ENCODE measurements around the gene SUMO3.
A peak's percentile ranks its signal among the peaks of the same experiment; 100 is the strongest.

Gene SUMO3

DNA sequence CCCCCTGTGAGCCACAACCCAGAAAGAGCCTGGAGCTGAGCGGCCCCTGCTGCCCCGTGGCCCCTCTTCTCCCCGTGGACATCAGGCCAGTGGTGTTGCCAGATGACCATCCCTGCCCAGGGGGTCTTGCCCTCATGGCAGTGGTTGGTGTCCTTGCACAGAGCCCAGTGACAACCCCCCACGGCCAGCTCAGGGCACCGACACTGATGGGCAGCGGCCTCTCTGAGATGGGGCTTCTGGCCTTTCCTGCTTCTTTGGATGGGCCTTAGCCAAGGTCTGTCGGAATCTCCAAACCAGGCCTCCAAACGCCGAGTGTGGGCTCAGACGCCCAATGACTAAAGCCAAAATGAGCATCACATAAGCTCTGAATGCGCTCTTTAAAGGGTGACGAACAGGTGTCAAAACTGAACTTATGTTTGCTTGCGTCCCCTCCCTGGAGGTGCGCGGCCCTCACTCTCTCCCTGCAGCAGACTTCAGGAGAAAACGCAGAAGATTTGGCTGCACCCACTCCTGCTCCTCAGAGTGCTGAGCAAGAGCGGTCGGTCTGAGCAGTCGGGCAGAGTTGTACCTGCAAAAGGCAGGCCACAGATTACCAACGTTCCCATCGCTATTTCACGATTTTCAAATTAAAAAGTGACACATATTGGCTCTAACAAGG, 58.1 kb downstream of the SUMO3 start:
- peaks cover 7% of the 10 kb centered on the region for H3K79me1 ChIP-seq (ENCODE audit: low read depth, low read length)
- peak overlapping the region; percentile 57 for H3K18ac ChIP-seq (ENCODE audit: low read length)
- peak overlapping the region; percentile 70 for H2AK5ac ChIP-seq (ENCODE audit: low read depth, low read length)
- no peak overlapping the region for H2BK120ac ChIP-seq (ENCODE audit: low read depth, low read length)
- no peak overlapping the region for H4K91ac ChIP-seq (ENCODE audit: low read depth, low read length, poor library complexity)
- H2BK5ac ChIP-seq (ENCODE audit: low read length): peak overlapping the region; percentile 75
- peaks cover 0 to 4% of the 10 kb centered on the region in 2 donors for H3K9me3 ChIP-seq (replicated peaks in 1 of 2; ENCODE audit: control insufficient read depth in 2 of 2, insufficient read depth in 1 of 2, low read depth in 1 of 2, low read length in 2 of 2)
- no peak overlapping the region for H3K4ac ChIP-seq (ENCODE audit: low read length)
- H2BK15ac ChIP-seq (ENCODE audit: low read length): no peak overlapping the region
- H3K27ac ChIP-seq (replicated peaks; ENCODE audit: low read length): no peak overlapping the region
- DNase-seq (ENCODE audit: low spot score): no peak
- peaks cover 0 to 3% of the 10 kb centered on the region in 2 donors for H3K4me1 ChIP-seq (ENCODE audit: control insufficient read depth in 2 of 2, insufficient read depth in 1 of 2, low read depth in 1 of 2, low read length in 2 of 2)
- no CpG with 5 or more reads among the region's 22 CpGs for WGBS, 2 donors (ENCODE audit: extremely low coverage in 2 of 2, insufficient read length in 2 of 2, insufficient replicate concordance in 1 of 2)
- H4K8ac ChIP-seq (ENCODE audit: low read depth, low read length): peak overlapping the region; percentile 43
- H3K4me2 ChIP-seq (ENCODE audit: insufficient read depth, low read length, poor library complexity, severe bottlenecking): no peak overlapping the region
- H3K36me3 ChIP-seq (replicated peaks in 1 of 2; ENCODE audit: control insufficient read depth in 2 of 2, insufficient read depth in 2 of 2, low read length in 2 of 2): no peaks in the 10 kb centered on the region
- peak overlapping the region; percentile 58 for H2BK12ac ChIP-seq (ENCODE audit: low read length)
- peak overlapping the region; percentile 55 for H3K23ac ChIP-seq (ENCODE audit: low read depth, low read length, poor library complexity)
- H3K14ac ChIP-seq (ENCODE audit: low read length): peak overlapping the region; percentile 71
- H3K4me3 ChIP-seq (ENCODE audit: low read length in 2 of 2): no peak overlapping the region
- no peaks in the 10 kb centered on the region for H3K27me3 ChIP-seq (ENCODE audit: control insufficient read depth in 3 of 3, insufficient read depth in 3 of 3, low read depth in 1 of 3, low read length in 3 of 3)
- H3K9ac ChIP-seq (ENCODE audit: low read depth, low read length, poor library complexity): no peak overlapping the region
- no peak overlapping the region for H2AFZ ChIP-seq (ENCODE audit: low read length)

DNA sequence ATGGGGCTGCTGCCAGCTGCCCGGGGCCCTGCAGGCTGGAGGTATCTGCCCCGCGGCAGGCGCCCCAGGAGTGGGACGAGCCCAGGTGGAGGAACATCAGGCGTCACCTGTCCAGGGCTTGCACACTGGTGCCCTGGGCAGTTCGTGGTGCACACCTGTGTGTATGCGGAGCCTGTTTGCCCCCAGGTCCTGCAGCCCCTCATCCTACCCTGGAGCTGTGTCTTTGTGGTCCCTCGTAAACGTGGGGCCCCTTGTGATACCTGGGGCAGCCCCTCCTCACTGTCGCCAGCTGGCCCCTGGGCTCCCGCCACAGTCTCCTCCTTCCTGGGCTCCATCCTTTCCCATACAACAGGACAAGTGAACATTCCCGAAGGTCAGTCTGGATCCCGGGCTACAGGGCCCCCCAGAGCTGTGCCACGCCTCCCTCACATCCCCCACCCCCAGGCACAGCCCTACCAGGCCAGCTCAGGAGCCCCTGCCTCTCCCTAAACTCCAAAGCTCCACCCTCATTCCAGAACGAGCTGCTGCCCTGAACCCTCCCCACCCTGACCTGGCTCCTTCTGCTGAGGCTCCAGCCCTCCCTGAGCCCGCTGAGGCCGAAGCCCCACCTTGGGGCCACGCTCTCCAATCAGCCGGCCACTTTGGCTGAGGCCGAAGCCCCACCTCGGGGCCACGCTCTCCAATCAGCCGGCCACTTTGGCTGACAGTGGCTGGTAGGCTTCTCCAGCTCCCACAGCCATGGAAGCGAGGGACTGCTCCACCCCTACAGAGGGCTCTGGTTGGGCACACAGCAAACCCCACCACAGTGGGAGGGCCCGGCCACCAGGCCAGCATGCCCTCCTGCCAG, 58.9 kb downstream of the SUMO3 start:
- Histone ChIP-seq H3K4me2 (ENCODE audit: insufficient read depth, low read length, poor library complexity, severe bottlenecking) (no peak overlapping the region), H3K9me3 (replicated peaks in 1 of 2; ENCODE audit: control insufficient read depth in 2 of 2, insufficient read depth in 1 of 2, low read depth in 1 of 2, low read length in 2 of 2) (peaks cover 0 to 4% of the 10 kb centered on the region in 2 donors), H3K79me1 (ENCODE audit: low read depth, low read length) (peaks cover 5% of the 10 kb centered on the region), H2AFZ (ENCODE audit: low read length) (no peak overlapping the region), H4K91ac (ENCODE audit: low read depth, low read length, poor library complexity) (peak overlapping the region; percentile 53), H2BK120ac (ENCODE audit: low read depth, low read length) (peak overlapping the region; percentile 17), H3K18ac (ENCODE audit: low read length) (peak overlapping the region; percentile 78), H4K8ac (ENCODE audit: low read depth, low read length) (peak overlapping the region; percentile 43), H3K27me3 (ENCODE audit: control insufficient read depth in 3 of 3, insufficient read depth in 3 of 3, low read depth in 1 of 3, low read length in 3 of 3) (no peaks in the 10 kb centered on the region), H3K4me3 (ENCODE audit: low read length in 2 of 2) (no peak overlapping the region), H3K36me3 (replicated peaks in 1 of 2; ENCODE audit: control insufficient read depth in 2 of 2, insufficient read depth in 2 of 2, low read length in 2 of 2) (no peaks in the 10 kb centered on the region), H3K4me1 (ENCODE audit: control insufficient read depth in 2 of 2, insufficient read depth in 1 of 2, low read depth in 1 of 2, low read length in 2 of 2) (no peaks in the 10 kb centered on the region), H3K27ac (replicated peaks; ENCODE audit: low read length) (no peak overlapping the region), H3K23ac (ENCODE audit: low read depth, low read length, poor library complexity) (peak overlapping the region; percentile 55), H2BK12ac (ENCODE audit: low read length) (peak overlapping the region; percentile 58), H2BK5ac (ENCODE audit: low read length) (peak overlapping the region; percentile 75), H3K14ac (ENCODE audit: low read length) (peak overlapping the region; percentile 71), H3K9ac (ENCODE audit: low read depth, low read length, poor library complexity) (no peak overlapping the region), H2AK5ac (ENCODE audit: low read depth, low read length) (peak overlapping the region; percentile 70), H3K4ac (ENCODE audit: low read length) (peak overlapping the region; percentile 23), H2BK15ac (ENCODE audit: low read length) (no peak overlapping the region)
- WGBS, 2 donors (ENCODE audit: extremely low coverage in 2 of 2, insufficient read length in 2 of 2, insufficient replicate concordance in 1 of 2): no CpG with 5 or more reads among the region's 26 CpGs
- no peak for DNase-seq (ENCODE audit: low spot score)

DNA sequence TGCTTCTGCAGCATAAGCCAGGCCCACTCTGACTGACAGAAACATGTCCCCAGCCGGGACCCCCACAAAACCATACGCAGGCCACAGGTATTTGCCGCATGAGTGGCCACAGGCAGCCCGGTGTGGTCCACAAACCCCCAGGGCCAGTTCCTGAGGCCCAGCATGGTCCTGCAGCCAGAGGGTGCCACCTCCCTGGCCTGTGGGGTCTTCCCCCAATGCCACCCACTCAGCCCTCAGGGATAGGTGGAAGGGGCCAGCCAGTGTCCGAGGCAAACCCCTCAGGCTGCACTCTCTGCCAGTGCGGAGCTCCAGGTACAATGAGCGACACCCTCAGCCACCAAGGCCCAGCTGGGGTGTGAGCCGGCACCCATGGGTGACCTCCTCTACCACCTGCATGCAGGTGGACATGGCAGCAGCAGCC, 59.7 kb downstream of the SUMO3 start:
- no peak overlapping the region for H2BK120ac ChIP-seq (ENCODE audit: low read depth, low read length)
- H2BK12ac ChIP-seq (ENCODE audit: low read length): no peak overlapping the region
- no peaks in the 10 kb centered on the region for H3K4me1 ChIP-seq (ENCODE audit: control insufficient read depth in 2 of 2, insufficient read depth in 1 of 2, low read depth in 1 of 2, low read length in 2 of 2)
- H3K4ac ChIP-seq (ENCODE audit: low read length): no peak overlapping the region
- peak overlapping the region; percentile 30 for H4K8ac ChIP-seq (ENCODE audit: low read depth, low read length)
- no peak overlapping the region for H3K14ac ChIP-seq (ENCODE audit: low read length)
- H3K4me3 ChIP-seq (ENCODE audit: low read length in 2 of 2): no peak overlapping the region
- no peak overlapping the region for H3K27ac ChIP-seq (replicated peaks; ENCODE audit: low read length)
- peak overlapping the region; percentile 79 for H2AK5ac ChIP-seq (ENCODE audit: low read depth, low read length)
- no peaks in the 10 kb centered on the region for H3K27me3 ChIP-seq (ENCODE audit: control insufficient read depth in 3 of 3, insufficient read depth in 3 of 3, low read depth in 1 of 3, low read length in 3 of 3)
- H3K79me1 ChIP-seq (ENCODE audit: low read depth, low read length): no peaks in the 10 kb centered on the region
- peak overlapping the region; percentile 55 for H2BK5ac ChIP-seq (ENCODE audit: low read length)
- WGBS, 2 donors (ENCODE audit: extremely low coverage in 2 of 2, insufficient read length in 2 of 2, insufficient replicate concordance in 1 of 2): no CpG with 5 or more reads among the region's 8 CpGs
- no peak overlapping the region for H2AFZ ChIP-seq (ENCODE audit: low read length)
- H3K23ac ChIP-seq (ENCODE audit: low read depth, low read length, poor library complexity): no peak overlapping the region
- peak overlapping the region; percentile 72 for H3K18ac ChIP-seq (ENCODE audit: low read length)
- DNase-seq (ENCODE audit: low spot score): no peak
- H2BK15ac ChIP-seq (ENCODE audit: low read length): no peak overlapping the region
- no peaks in the 10 kb centered on the region for H3K36me3 ChIP-seq (replicated peaks in 1 of 2; ENCODE audit: control insufficient read depth in 2 of 2, insufficient read depth in 2 of 2, low read length in 2 of 2)
- H3K9ac ChIP-seq (ENCODE audit: low read depth, low read length, poor library complexity): no peak overlapping the region
- peaks cover 0 to 4% of the 10 kb centered on the region in 2 donors for H3K9me3 ChIP-seq (replicated peaks in 1 of 2; ENCODE audit: control insufficient read depth in 2 of 2, insufficient read depth in 1 of 2, low read depth in 1 of 2, low read length in 2 of 2)
- H4K91ac ChIP-seq (ENCODE audit: low read depth, low read length, poor library complexity): no peak overlapping the region
- H3K4me2 ChIP-seq (ENCODE audit: insufficient read depth, low read length, poor library complexity, severe bottlenecking): no peak overlapping the region

DNA sequence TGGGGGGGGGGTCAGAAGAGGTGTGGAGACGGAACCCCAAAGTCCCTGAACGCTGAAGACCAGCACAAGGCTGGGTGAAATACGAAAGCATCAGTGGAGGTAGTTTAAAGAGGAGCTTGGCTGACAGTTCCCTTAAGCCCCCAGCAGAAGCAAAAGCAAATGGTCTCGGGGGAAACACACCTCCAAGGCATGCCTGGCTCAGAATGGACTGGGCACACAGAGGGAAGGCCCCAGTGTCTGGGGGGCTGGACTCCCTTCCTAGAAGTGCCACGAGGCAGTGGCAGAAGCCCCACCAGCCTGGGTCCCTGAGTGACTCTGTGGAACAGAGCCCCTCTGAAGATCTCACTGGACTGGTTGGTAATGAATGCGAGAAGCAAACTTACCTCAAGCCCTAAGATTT, 60.1 kb downstream of the SUMO3 start:
- peak overlapping the region; percentile 55 for H2BK5ac ChIP-seq (ENCODE audit: low read length)
- no CpG with 5 or more reads among the region's 6 CpGs for WGBS, 2 donors (ENCODE audit: extremely low coverage in 2 of 2, insufficient read length in 2 of 2, insufficient replicate concordance in 1 of 2)

More for the DNA sequence above, 60.1 kb downstream of the SUMO3 start:
- Histone ChIP-seq H4K8ac (ENCODE audit: low read depth, low read length) (no peak overlapping the region), H4K91ac (ENCODE audit: low read depth, low read length, poor library complexity) (no peak overlapping the region), H3K36me3 (replicated peaks in 1 of 2; ENCODE audit: control insufficient read depth in 2 of 2, insufficient read depth in 2 of 2, low read length in 2 of 2) (no peaks in the 10 kb centered on the region), H3K4me3 (ENCODE audit: low read length in 2 of 2) (no peak overlapping the region), H3K14ac (ENCODE audit: low read length) (no peak overlapping the region), H3K9me3 (replicated peaks in 1 of 2; ENCODE audit: control insufficient read depth in 2 of 2, insufficient read depth in 1 of 2, low read depth in 1 of 2, low read length in 2 of 2) (peaks cover 0 to 5% of the 10 kb centered on the region in 2 donors), H2AK5ac (ENCODE audit: low read depth, low read length) (peak overlapping the region; percentile 79), H3K27me3 (ENCODE audit: control insufficient read depth in 3 of 3, insufficient read depth in 3 of 3, low read depth in 1 of 3, low read length in 3 of 3) (no peaks in the 10 kb centered on the region), H3K4ac (ENCODE audit: low read length) (no peak overlapping the region), H3K79me1 (ENCODE audit: low read depth, low read length) (no peaks in the 10 kb centered on the region), H3K18ac (ENCODE audit: low read length) (no peak overlapping the region), H3K23ac (ENCODE audit: low read depth, low read length, poor library complexity) (no peak overlapping the region), H2BK15ac (ENCODE audit: low read length) (no peak overlapping the region), H2BK12ac (ENCODE audit: low read length) (no peak overlapping the region), H2AFZ (ENCODE audit: low read length) (no peak overlapping the region), H3K4me1 (ENCODE audit: control insufficient read depth in 2 of 2, insufficient read depth in 1 of 2, low read depth in 1 of 2, low read length in 2 of 2) (peaks cover 0 to 1% of the 10 kb centered on the region in 2 donors), H2BK120ac (ENCODE audit: low read depth, low read length) (no peak overlapping the region), H3K9ac (ENCODE audit: low read depth, low read length, poor library complexity) (no peak overlapping the region), H3K4me2 (ENCODE audit: insufficient read depth, low read length, poor library complexity, severe bottlenecking) (no peak overlapping the region), H3K27ac (replicated peaks; ENCODE audit: low read length) (no peak overlapping the region)
- DNase-seq (ENCODE audit: low spot score): no peak
